Tibial nerve (tissue), 4 donors: ENCODE measurements around the gene HSP90AB1. TPM values are rescaled to one million over a fixed set of nuclear protein-coding genes. Genes with fewer than 3 reads are reported as not detected.

ENCODE experiments used
- DNase-seq, 2 donors: peaks; one replicate each; pipeline ENCODE4 v3.0.0-alpha.2; 2019; ENCODE audit warnings: low spot score in 2 of 2
- H3K27ac ChIP-seq, 4 donors: fragments of 200-600 bp; sonication (generic) in 3 of 4; one replicate each; pipeline ENCODE4 v1.5.1; 2017 to 2019; ENCODE audit warnings: mild to moderate bottlenecking in 1 of 4
- H3K27me3 ChIP-seq, 2 donors: fragments of 200-600 bp; sonication (generic) in 1 of 2; one replicate each; pipeline versions ENCODE4 v1.5.1 to v1.6.0; 2017 to 2019
- H3K36me3 ChIP-seq, 3 donors: fragments of 200-600 bp; sonication (generic); one replicate each; pipeline ENCODE4 v1.5.1; 2018 to 2019
- H3K4me1 ChIP-seq, 4 donors: fragments of 200-600 bp; sonication (generic) in 3 of 4; one replicate each; pipeline ENCODE4 v1.5.1; 2017 to 2019
- H3K4me3 ChIP-seq, 4 donors: fragments of 200-600 bp; sonication (generic) in 3 of 4; one replicate each; pipeline ENCODE4 v1.5.1; 2017 to 2019; ENCODE audit warnings: mild to moderate bottlenecking in 1 of 4, moderate library complexity in 1 of 4
- H3K9me3 ChIP-seq, 4 donors: fragments of 200-600 bp; sonication (generic) in 3 of 4; one replicate each; pipeline ENCODE4 v1.5.1; 2017 to 2019
- EP300 ChIP-seq, 2 donors: sonication (generic); formaldehyde crosslinking; IDR thresholded peaks; one replicate each; pipeline ENCODE4 v1.6.1; 2017; ENCODE audit warnings: antibody characterized with exemption in 2 of 2, mild to moderate bottlenecking in 1 of 2
- POLR2A ChIP-seq, 2 donors: fragments of 450-650 bp; IDR thresholded peaks; one replicate each; pipeline ENCODE4 v1.6.1; 2017; ENCODE audit warnings: antibody characterized with exemption in 2 of 2, mild to moderate bottlenecking in 2 of 2, moderate library complexity in 2 of 2
- WGBS, 2 donors: methylation state at CpG; one replicate each; pipeline ENCODE4 v1.1.5; 2018; 5-methylcytosine and 5-hydroxymethylcytosine counted together
- total RNA-seq, 4 donors: library from RNA; depleted of rRNA; stranded (reverse); fragments of >200 nt; gene quantifications; one replicate each; pipeline ENCODE4 v1.1.0, GENCODE V29; 2016
- TF ChIP-seq, protein P1 (sequence below), 5 experiments: fragments of 200-600 bp in 3 of 5; fragments of 450-650 bp in 2 of 5; sonication (generic) in 3 of 5; IDR thresholded peaks; one replicate each; pipeline ENCODE4 v1.5.1; 2016 to 2019; ENCODE audit warnings: antibody characterized with exemption in 5 of 5, mild to moderate bottlenecking in 3 of 5, moderate library complexity in 2 of 5

The HSP90AB1 gene
- total RNA-seq, 4 donors from 2014 or later = 485 to 580 (median 543) TPM

DNA sequence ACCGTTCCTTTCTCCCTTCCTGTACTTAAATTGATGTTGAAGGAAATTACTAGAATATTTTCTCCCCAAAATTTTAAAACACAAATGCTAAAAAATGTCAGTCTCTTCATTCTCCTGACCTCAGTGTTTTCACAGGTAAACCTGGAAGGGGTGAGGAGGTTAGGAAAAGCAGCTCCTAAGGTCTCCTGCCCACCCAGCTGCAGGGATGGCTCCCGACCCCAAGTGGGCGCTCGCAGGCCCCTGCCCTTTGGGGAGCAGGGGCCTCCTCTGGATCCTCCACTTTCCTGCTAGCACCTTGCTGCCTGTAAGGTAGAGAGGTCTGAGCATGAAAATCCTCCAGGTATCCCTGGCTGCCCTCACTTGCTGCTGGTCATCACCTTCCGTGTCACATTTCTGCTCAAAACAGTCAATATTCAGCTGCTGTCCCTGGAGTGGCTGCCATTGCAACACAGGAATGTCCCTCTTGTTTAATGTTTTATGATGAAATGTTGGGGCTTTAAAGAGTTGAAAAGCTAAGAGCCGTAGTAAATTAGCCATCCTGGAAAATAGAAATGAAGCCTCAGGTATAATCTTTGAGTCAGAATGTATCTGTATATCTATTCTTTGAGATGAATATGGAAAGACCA, 10.9 kb upstream of the HSP90AB1 start:
- WGBS, 2 donors = 87 to 89% methylated on average over 6 of the region's 6 CpGs
- Histone ChIP-seq H3K27ac (peak overlapping the region in 2 of 4 donors; percentile 86 to 91), H3K4me1 (peaks cover 4 to 54% (median 29%) of the 10 kb centered on the region in 4 donors), H3K4me3 (no peak overlapping the region), H3K27me3 (no peaks in the 10 kb centered on the region), H3K36me3 (peaks cover 0 to 20% (median 0%) of the 10 kb centered on the region in 3 donors), H3K9me3 (no peaks in the 10 kb centered on the region)
- DNase-seq = no peak
- TF ChIP-seq POLR2A (IDR thresholded peaks at IDR 0.05) (no peak), EP300 (IDR thresholded peaks at IDR 0.05) (no peak)
- TF ChIP-seq, protein P1, sequence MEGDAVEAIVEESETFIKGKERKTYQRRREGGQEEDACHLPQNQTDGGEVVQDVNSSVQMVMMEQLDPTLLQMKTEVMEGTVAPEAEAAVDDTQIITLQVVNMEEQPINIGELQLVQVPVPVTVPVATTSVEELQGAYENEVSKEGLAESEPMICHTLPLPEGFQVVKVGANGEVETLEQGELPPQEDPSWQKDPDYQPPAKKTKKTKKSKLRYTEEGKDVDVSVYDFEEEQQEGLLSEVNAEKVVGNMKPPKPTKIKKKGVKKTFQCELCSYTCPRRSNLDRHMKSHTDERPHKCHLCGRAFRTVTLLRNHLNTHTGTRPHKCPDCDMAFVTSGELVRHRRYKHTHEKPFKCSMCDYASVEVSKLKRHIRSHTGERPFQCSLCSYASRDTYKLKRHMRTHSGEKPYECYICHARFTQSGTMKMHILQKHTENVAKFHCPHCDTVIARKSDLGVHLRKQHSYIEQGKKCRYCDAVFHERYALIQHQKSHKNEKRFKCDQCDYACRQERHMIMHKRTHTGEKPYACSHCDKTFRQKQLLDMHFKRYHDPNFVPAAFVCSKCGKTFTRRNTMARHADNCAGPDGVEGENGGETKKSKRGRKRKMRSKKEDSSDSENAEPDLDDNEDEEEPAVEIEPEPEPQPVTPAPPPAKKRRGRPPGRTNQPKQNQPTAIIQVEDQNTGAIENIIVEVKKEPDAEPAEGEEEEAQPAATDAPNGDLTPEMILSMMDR (IDR thresholded peaks at IDR 0.05) = no peak

GRCh38 chr6:44237021-44237812, 9.7 kb upstream of the HSP90AB1 start:
- 27 to 37% methylated on average over 18 to 22 of the region's 22 CpGs for WGBS, 2 donors
- H3K27ac ChIP-seq = peak overlapping the region; percentile 96 to 98 (median 96)
- peak overlapping the region; percentile 47 to 77 (median 62) for H3K4me3 ChIP-seq
- no peaks in the 10 kb centered on the region for H3K9me3 ChIP-seq
- H3K36me3 ChIP-seq = peaks cover 0 to 8% (median 0%) of the 10 kb centered on the region in 3 donors
- TF ChIP-seq EP300 (IDR thresholded peaks at IDR 0.05) = peak in 1 of 2 donors; percentile 79
- TF ChIP-seq POLR2A (IDR thresholded peaks at IDR 0.05) = peak in 1 of 2 donors; percentile 46
- TF ChIP-seq, protein P1 (IDR thresholded peaks at IDR 0.05) = peak in 1 of 5 experiments; percentile 8
- DNase-seq = peak; percentile 84 to 92
- H3K27me3 ChIP-seq = no peaks in the 10 kb centered on the region
- peaks cover 4 to 48% (median 29%) of the 10 kb centered on the region in 4 donors for H3K4me1 ChIP-seq

DNA sequence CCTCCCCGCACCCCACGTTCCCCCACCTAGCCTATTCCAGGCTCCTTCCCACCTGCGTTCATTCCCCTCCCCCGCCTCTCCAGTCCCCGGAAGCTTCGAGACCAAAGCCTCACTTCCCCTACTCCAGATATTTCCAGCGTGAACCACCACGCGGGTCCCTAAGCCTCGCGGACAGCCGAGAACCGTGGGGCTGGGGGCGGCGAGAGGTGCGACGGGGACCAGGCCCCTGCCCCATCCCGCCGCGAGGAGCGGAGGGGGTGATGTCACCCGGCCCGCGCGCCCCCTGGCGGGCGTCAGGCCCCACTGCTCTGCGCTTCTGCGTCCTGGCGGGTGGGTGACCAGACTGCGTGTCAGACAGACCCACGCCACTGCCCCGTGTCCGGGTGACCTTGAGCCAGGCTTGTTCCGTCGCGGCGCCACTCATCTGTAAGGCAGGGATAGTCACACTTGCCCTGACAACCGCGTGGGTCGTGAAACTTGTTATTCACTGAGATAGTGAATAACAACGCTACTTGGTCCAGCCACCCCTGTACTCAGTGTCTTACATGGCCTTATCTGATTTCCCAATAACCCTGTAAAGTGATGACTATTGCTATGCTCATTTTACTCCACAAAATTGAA, 9.0 kb upstream of the HSP90AB1 start:
- Histone ChIP-seq H3K9me3 (no peaks in the 10 kb centered on the region), H3K27me3 (no peaks in the 10 kb centered on the region), H3K36me3 (peaks cover 0 to under 1% (median 0%) of the 10 kb centered on the region in 3 donors), H3K27ac (peak overlapping the region; percentile 96 to 98 (median 96)), H3K4me3 (peak overlapping the region; percentile 47 to 77 (median 62)), H3K4me1 (peaks cover 4 to 42% (median 29%) of the 10 kb centered on the region in 4 donors)
- TF ChIP-seq EP300 (IDR thresholded peaks at IDR 0.05) (peak in 1 of 2 donors; percentile 82), POLR2A (IDR thresholded peaks at IDR 0.05) (peak in 1 of 2 donors; percentile 58)
- TF ChIP-seq, protein P1 (IDR thresholded peaks at IDR 0.05) = peak; percentile 96 to 100 (median 99)
- DNase-seq = peak; percentile 66 to 79
- 3 to 4% methylated on average over 17 to 26 of the region's 42 CpGs for WGBS, 2 donors

DNA sequence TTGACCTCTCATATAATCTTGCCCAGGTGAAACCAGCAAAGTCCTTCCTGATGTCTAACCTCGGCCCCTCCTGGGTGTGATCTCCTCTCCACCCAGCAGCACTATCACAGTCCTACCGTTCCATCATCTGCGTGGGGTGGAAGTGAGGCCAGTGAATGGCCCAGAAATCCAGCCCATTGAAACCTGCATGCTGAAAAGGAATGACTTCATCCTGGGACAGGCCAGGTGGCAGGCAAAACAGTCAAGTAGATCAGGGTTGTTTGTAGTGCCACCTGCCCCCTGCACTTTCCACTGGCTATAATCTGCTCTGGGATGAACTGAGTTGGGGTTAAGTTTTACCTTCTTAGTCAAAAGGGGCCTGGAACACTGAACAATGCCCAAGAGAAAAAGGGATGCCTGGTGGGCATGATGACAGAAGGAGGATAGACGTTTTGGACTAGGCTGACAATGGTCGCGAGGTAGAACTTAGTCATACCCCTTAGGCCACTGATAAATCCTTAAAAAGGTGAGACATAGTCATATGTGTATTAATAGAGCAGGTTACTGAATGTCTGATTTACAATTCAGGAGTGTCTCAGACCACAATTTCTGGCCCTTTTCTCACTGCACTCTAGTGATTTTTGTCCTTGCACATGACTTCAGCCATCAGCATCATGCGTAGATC, 8.1 kb upstream of the HSP90AB1 start:
- H3K36me3 ChIP-seq = no peaks in the 10 kb centered on the region
- H3K4me1 ChIP-seq = peaks cover 2 to 33% (median 24%) of the 10 kb centered on the region in 4 donors
- peak overlapping the region in 2 of 4 donors; percentile 96 to 98 for H3K27ac ChIP-seq
- H3K4me3 ChIP-seq = no peak overlapping the region
- WGBS, 2 donors = 83 to 85% methylated on average over 7 of the region's 7 CpGs
- H3K27me3 ChIP-seq = no peaks in the 10 kb centered on the region
- H3K9me3 ChIP-seq = no peaks in the 10 kb centered on the region
- no peak for DNase-seq
- TF ChIP-seq POLR2A (IDR thresholded peaks at IDR 0.05) (no peak), EP300 (IDR thresholded peaks at IDR 0.05) (no peak)
- TF ChIP-seq, protein P1 (IDR thresholded peaks at IDR 0.05) = no peak
